ENCODE results near the gene LMTK2.

LMTK2 gene

GRCh38 chr7:98232263-98232585, 125.6 kb downstream of the LMTK2 start:
- no peak for TF ChIP-seq CTCF (IDR thresholded peaks at IDR 0.05; ENCODE audit: low read depth, low read length)

GRCh38 chr7:98232799-98233198, 126.1 kb downstream of the LMTK2 start:
- no peak overlapping the region for H3K27ac ChIP-seq
- H3K4me3 ChIP-seq (ENCODE audit: low read depth, low read length), result no peak overlapping the region
- TF ChIP-seq CTCF (IDR thresholded peaks at IDR 0.05; ENCODE audit: low read depth, low read length), result no peak
- no peak for DNase-seq
- no peaks in the 10 kb centered on the region for H3K9me3 ChIP-seq (ENCODE audit: severe bottlenecking)
- H3K36me3 ChIP-seq, result peaks cover 59% of the 10 kb centered on the region
- H3K27me3 ChIP-seq (ENCODE audit: insufficient read depth, low read depth, severe bottlenecking), result no peaks in the 10 kb centered on the region

More at GRCh38 chr7:98232263-98232585, 125.6 kb downstream of the LMTK2 start:
- DNase-seq, result no peak
- Histone ChIP-seq H3K36me3 (peaks cover 58% of the 10 kb centered on the region), H3K27me3 (ENCODE audit: insufficient read depth, low read depth, severe bottlenecking) (no peaks in the 10 kb centered on the region), H3K27ac (no peak overlapping the region), H3K4me3 (ENCODE audit: low read depth, low read length) (no peak overlapping the region), H3K9me3 (ENCODE audit: severe bottlenecking) (no peaks in the 10 kb centered on the region)

- peaks cover 58% of the 10 kb centered on the region for H3K36me3 ChIP-seq
- H3K4me3 ChIP-seq (ENCODE audit: low read depth, low read length), result no peak overlapping the region
- no peak for DNase-seq
- TF ChIP-seq CTCF (IDR thresholded peaks at IDR 0.05; ENCODE audit: low read depth, low read length), result no peak
- no peaks in the 10 kb centered on the region for H3K27me3 ChIP-seq (ENCODE audit: insufficient read depth, low read depth, severe bottlenecking)
- H3K9me3 ChIP-seq (ENCODE audit: severe bottlenecking), result no peaks in the 10 kb centered on the region
- no peak overlapping the region for H3K27ac ChIP-seq
These were observed 126.8 kb downstream of the LMTK2 start for GRCh38 chr7:98233219-98234070.

GRCh38 chr7:98234429-98235147, 127.9 kb downstream of the LMTK2 start:
- DNase-seq, result no peak
- no peaks in the 10 kb centered on the region for H3K9me3 ChIP-seq (ENCODE audit: severe bottlenecking)
- H3K27ac ChIP-seq, result no peak overlapping the region
- no peak for TF ChIP-seq CTCF (IDR thresholded peaks at IDR 0.05; ENCODE audit: low read depth, low read length)
- no peak overlapping the region for H3K4me3 ChIP-seq (ENCODE audit: low read depth, low read length)
- H3K36me3 ChIP-seq, result peaks cover 64% of the 10 kb centered on the region
- H3K27me3 ChIP-seq (ENCODE audit: insufficient read depth, low read depth, severe bottlenecking), result no peaks in the 10 kb centered on the region

GRCh38 chr7:98235901-98236300, 129.2 kb downstream of the LMTK2 start:
- no peak for TF ChIP-seq CTCF (IDR thresholded peaks at IDR 0.05; ENCODE audit: low read depth, low read length)
- no peak for DNase-seq
- H3K4me3 ChIP-seq (ENCODE audit: low read depth, low read length), result no peak overlapping the region
- H3K27ac ChIP-seq, result no peak overlapping the region
- H3K36me3 ChIP-seq, result peaks cover 69% of the 10 kb centered on the region
- H3K9me3 ChIP-seq (ENCODE audit: severe bottlenecking), result no peaks in the 10 kb centered on the region
- H3K27me3 ChIP-seq (ENCODE audit: insufficient read depth, low read depth, severe bottlenecking), result no peaks in the 10 kb centered on the region

Data from WERI-Rb-1 (cell line).